MCF 10A (cell line): ENCODE data around the gene GAA. TPM values are rescaled to one million over a fixed set of nuclear protein-coding genes. Genes with fewer than 3 reads are reported as not detected.

Experiments used
- BruUV-seq: library from RNA; stranded (reverse); fragments of 400-500 nt; replicated peaks from 2 replicates; lab custom pipeline; 2021; lab: Mats Ljungman, UMichigan
- CTCF ChIA-PET: fragments of 300-600 bp; sonication (Branson Sonifier 250); formaldehyde crosslinking; extraction: SDS; loops from one replicate; lab custom pipeline; 2021; ENCODE audit warnings: antibody characterized with exemption, inconsistent platforms; lab: Yijun Ruan, JAX
- POLR2A ChIA-PET: fragments of 300-600, 350-650 bp; sonication (Branson Sonifier 250); formaldehyde crosslinking; extraction: SDS; loops from one replicate; lab custom pipeline; 2020; ENCODE audit warnings: antibody characterized with exemption, inconsistent platforms; lab: Yijun Ruan, JAX
- DNase-seq: peaks from one replicate; pipeline ENCODE4 v3.0.0-alpha.2; 2018; ENCODE audit not compliant: unreplicated experiment
- H3K27ac Mint-ChIP-seq: one replicate; pipeline ENCODE4 v1.8.0; 2022; ENCODE audit warnings: mild to moderate bottlenecking, low read depth, mixed read lengths; ENCODE audit not compliant: unreplicated experiment
- H3K27me3 Mint-ChIP-seq: one replicate; pipeline ENCODE4 v1.8.0; 2022; ENCODE audit warnings: mixed read lengths; ENCODE audit not compliant: insufficient read depth, unreplicated experiment
- H3K36me3 Mint-ChIP-seq: one replicate; pipeline ENCODE4 v1.8.0; 2022; ENCODE audit warnings: mild to moderate bottlenecking, moderate library complexity, mixed read lengths; ENCODE audit not compliant: insufficient read depth, unreplicated experiment
- H3K4me1 Mint-ChIP-seq: one replicate; pipeline ENCODE4 v1.8.0; 2022; ENCODE audit warnings: mixed read lengths; ENCODE audit not compliant: insufficient read depth, unreplicated experiment
- H3K4me3 Mint-ChIP-seq: one replicate; pipeline ENCODE4 v1.8.0; 2022; ENCODE audit warnings: mild to moderate bottlenecking, moderate library complexity, mixed read lengths; ENCODE audit not compliant: unreplicated experiment
- H3K9me3 Mint-ChIP-seq: one replicate; pipeline ENCODE4 v1.8.0; 2022; ENCODE audit warnings: mixed read lengths; ENCODE audit not compliant: unreplicated experiment
- intact Hi-C: fragments of 100-400 bp; cut with micrococcal nuclease; formaldehyde crosslinking; loops from 2 replicates; pipeline ENCODE4 v1.14.1; 2022
- total RNA-seq: library from RNA; stranded (reverse); gene quantifications from 2 replicates; pipeline ENCODE4 v1.2.3, GENCODE V29; 2022
- TF ChIP-seq, protein P1 (sequence below): fragments of 200-600 bp; IDR thresholded peaks from one replicate; pipeline ENCODE4 v1.8.0; 2022; ENCODE audit warnings: antibody characterized with exemption, mild to moderate bottlenecking; ENCODE audit not compliant: unreplicated experiment

Gene GAA
- total RNA-seq, 1 experiment from 2014 or later = 26.0 TPM

DNA sequence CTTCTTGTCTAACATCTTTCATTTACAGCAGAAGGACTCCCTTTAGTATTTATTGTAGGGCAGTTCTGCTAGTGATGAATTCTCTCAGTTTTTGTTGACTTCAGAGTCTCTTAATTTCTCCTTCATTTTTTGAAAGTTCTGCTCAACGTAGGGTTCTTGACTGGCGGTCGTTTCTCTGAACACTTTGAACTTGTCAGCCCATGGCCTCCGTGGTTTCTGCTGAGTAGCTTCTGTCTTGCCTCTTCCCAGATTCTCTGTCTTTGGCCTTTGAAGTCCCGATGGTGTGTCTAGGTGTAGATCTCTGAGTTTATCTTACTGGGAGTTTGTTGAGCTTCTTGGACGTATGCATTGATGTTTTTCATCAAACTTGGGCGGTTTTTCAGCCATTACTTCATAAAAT lies 13.4 kb downstream of the GAA start:
- intact Hi-C loops = no loop called here
- TF ChIP-seq, protein P1, sequence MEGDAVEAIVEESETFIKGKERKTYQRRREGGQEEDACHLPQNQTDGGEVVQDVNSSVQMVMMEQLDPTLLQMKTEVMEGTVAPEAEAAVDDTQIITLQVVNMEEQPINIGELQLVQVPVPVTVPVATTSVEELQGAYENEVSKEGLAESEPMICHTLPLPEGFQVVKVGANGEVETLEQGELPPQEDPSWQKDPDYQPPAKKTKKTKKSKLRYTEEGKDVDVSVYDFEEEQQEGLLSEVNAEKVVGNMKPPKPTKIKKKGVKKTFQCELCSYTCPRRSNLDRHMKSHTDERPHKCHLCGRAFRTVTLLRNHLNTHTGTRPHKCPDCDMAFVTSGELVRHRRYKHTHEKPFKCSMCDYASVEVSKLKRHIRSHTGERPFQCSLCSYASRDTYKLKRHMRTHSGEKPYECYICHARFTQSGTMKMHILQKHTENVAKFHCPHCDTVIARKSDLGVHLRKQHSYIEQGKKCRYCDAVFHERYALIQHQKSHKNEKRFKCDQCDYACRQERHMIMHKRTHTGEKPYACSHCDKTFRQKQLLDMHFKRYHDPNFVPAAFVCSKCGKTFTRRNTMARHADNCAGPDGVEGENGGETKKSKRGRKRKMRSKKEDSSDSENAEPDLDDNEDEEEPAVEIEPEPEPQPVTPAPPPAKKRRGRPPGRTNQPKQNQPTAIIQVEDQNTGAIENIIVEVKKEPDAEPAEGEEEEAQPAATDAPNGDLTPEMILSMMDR = no peak
- no TSS peak for BruUV-seq
- Mint-ChIP-seq H3K4me3 (no peak overlapping the region), H3K27ac (no peak overlapping the region), H3K9me3 (peaks cover 8% of the 10 kb centered on the region), H3K36me3 (peaks cover 6% of the 10 kb centered on the region), H3K27me3 (peaks cover 13% of the 10 kb centered on the region), H3K4me1 (peaks cover 2% of the 10 kb centered on the region)
- ChIA-PET POLR2A (interaction anchor here (1.2 to 2.4 kb wide), 3 partner anchors 13 to 30 kb away, joined by 3 to 9 read pairs (median 4); partner anchors contain the start of gene GAA), CTCF (no interaction called here)
- DNase-seq = no peak

DNA sequence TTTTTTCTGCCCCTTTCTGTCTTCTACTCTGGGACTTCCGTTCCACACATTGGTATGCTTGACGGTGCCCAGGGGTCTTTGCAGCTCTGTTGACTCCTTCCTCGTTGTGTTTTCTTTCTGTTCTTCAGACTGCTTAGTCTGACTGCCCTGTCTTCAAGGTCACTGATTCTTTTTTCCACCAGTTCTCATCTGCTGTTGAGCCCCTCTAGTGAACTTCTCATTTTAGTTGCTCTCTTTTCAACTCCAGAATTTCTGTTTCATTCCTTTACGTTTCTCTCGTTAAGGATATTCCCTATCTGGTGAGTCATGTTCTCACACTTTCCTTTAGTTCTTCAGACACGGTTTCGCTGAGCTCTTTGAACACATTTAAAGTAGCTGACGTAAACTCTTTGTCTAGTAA lies 13.8 kb downstream of the GAA start:
- intact Hi-C loops = no loop called here
- DNase-seq = no peak
- CTCF ChIA-PET = interaction anchor here (0.6 kb wide), 2 partner anchors 13 to 181 kb away, joined by 3 read pairs; no protein-coding TSS in a partner anchor
- BruUV-seq = no TSS peak
- Mint-ChIP-seq H3K36me3 (peaks cover 6% of the 10 kb centered on the region), H3K4me1 (no peaks in the 10 kb centered on the region), H3K27me3 (peaks cover 13% of the 10 kb centered on the region), H3K4me3 (no peak overlapping the region), H3K9me3 (peaks cover 8% of the 10 kb centered on the region), H3K27ac (no peak overlapping the region)
- POLR2A ChIA-PET = interaction anchor here (0.7 to 2.4 kb wide), 3 partner anchors 13 to 30 kb away, joined by 4 to 9 read pairs (median 4); no protein-coding TSS in a partner anchor
- TF ChIP-seq, protein P1 = no peak

DNA sequence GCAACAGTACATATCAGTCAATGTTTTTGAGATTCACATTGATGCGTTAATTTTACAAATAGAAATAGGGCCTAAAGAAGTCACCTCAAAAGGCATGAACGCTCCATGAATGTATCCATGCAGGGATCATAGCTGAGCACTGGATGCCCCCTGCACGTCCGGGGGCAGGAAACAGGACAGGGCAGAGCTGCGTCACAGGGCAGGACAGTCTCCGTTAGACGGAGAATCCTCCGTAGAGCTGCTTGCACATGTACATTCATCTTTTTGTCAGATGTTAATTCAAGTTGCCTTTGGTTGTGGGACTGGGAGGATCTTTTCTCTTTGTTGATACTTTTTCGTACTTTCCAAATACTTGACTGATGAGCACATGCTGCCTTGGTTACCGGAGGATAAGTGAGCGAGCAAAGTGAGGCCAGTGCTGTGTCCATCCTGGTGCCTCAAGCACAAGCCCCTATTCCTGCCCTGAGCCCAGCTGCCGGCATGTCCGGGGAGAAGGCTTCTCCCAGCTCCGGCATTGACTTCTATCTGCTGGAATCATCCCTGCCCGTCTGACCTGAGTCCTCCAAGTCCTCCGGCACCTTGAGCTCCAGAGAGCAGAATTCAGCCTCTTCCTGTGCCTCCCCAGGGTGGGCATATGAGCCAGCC lies 15.0 kb downstream of the GAA start:
- no peak overlapping the region for H3K27ac Mint-ChIP-seq
- peaks cover 6% of the 10 kb centered on the region for H3K36me3 Mint-ChIP-seq
- H3K4me1 Mint-ChIP-seq = no peaks in the 10 kb centered on the region
- ChIA-PET CTCF (interaction anchor here (0.6 to 1.1 kb wide), 2 partner anchors 12 to 29 kb away, joined by 3 to 7 read pairs; no protein-coding TSS in a partner anchor), POLR2A (interaction anchor here (2.4 kb wide), 1 partner anchor 29 kb away, joined by 9 read pairs; no protein-coding TSS in a partner anchor)
- DNase-seq = no peak
- peaks cover 13% of the 10 kb centered on the region for H3K27me3 Mint-ChIP-seq
- BruUV-seq = no TSS peak
- H3K9me3 Mint-ChIP-seq = peaks cover 8% of the 10 kb centered on the region
- intact Hi-C loops = no loop called here
- TF ChIP-seq, protein P1 = no peak
- H3K4me3 Mint-ChIP-seq = no peak overlapping the region

DNA sequence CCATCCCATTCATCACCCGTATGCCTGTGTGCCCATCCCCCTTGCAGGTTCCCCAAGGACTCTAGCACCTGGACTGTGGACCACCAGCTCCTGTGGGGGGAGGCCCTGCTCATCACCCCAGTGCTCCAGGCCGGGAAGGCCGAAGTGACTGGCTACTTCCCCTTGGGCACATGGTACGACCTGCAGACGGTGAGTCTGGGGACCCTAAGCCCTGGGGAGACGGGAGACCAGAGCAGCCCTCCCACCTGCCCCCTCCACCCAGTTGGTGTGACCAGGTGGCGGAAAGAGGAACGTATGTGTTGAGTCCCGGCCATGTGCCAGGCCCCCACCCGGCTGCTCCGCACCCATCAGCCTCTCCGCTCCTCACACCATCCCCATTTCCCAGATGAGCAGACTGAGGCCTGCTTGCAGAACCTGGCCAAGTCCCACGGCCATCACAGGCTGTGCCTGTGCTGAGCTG lies 15.6 kb downstream of the GAA start:
- TF ChIP-seq, protein P1 = no peak
- Mint-ChIP-seq H3K9me3 (peaks cover 8% of the 10 kb centered on the region), H3K36me3 (peaks cover 6% of the 10 kb centered on the region), H3K27me3 (peaks cover 13% of the 10 kb centered on the region), H3K27ac (no peak overlapping the region), H3K4me1 (no peaks in the 10 kb centered on the region), H3K4me3 (no peak overlapping the region)
- BruUV-seq = no TSS peak
- no peak for DNase-seq
- ChIA-PET POLR2A (interaction anchor here (2.4 kb wide), 1 partner anchor 28 kb away, joined by 9 read pairs; no protein-coding TSS in a partner anchor), CTCF (interaction anchor here (1.1 kb wide), 1 partner anchor 11 kb away, joined by 3 read pairs; no protein-coding TSS in a partner anchor)
- intact Hi-C loops = no loop called here
